Measurements from ENCODE around the gene POLR3C.
"Not testable (repeated sequence)": the region's sequence is repeated elsewhere in the genome, so short reads cannot be mapped to it uniquely, and the experiment has no call there.

GRCh38 chr1:145822779-145823331 is 1.1 kb upstream of the POLR3C start:
- not testable (repeated sequence) for TF ChIP-seq CTCF, POLR2A, POLR2AphosphoS5, EP300 (IDR thresholded peaks at IDR 0.05)

All from upper lobe of left lung (tissue), 4 donors.